Omental fat pad (tissue), 4 donors: ENCODE measurements around the gene NAA20. TPM values are rescaled to one million over a fixed set of nuclear protein-coding genes. Genes with fewer than 3 reads are reported as not detected.

Source experiments
- ATAC-seq: fragments of 150-250 bp; one replicate; pipeline ENCODE4 v1.9.1; 2016; ENCODE audit warnings: mild to moderate bottlenecking, moderate library complexity; ENCODE audit not compliant: low FRiP score
- DNase-seq: peaks from one replicate; pipeline ENCODE4 v3.0.0-alpha.2; 2019; ENCODE audit warnings: low spot score
- total RNA-seq, 4 donors: library from RNA; depleted of rRNA; stranded (reverse); fragments of >200 nt; gene quantifications; one replicate each; pipeline ENCODE4 v1.1.0, GENCODE V29; 2016
- TF ChIP-seq, protein P1 (sequence below), 3 donors: fragments of 450-650 bp; IDR thresholded peaks; one replicate each; pipeline ENCODE4 v1.5.1; 2016 to 2017; ENCODE audit warnings: antibody characterized with exemption in 3 of 3, mild to moderate bottlenecking in 3 of 3, moderate library complexity in 2 of 3

The NAA20 gene
- total RNA-seq, 4 donors from 2014 or later = 21.0 to 60.7 (median 45.8) TPM

GRCh38 chr20:20019123-20019522 is 2.0 kb downstream of the NAA20 start:
- TF ChIP-seq, protein P1, sequence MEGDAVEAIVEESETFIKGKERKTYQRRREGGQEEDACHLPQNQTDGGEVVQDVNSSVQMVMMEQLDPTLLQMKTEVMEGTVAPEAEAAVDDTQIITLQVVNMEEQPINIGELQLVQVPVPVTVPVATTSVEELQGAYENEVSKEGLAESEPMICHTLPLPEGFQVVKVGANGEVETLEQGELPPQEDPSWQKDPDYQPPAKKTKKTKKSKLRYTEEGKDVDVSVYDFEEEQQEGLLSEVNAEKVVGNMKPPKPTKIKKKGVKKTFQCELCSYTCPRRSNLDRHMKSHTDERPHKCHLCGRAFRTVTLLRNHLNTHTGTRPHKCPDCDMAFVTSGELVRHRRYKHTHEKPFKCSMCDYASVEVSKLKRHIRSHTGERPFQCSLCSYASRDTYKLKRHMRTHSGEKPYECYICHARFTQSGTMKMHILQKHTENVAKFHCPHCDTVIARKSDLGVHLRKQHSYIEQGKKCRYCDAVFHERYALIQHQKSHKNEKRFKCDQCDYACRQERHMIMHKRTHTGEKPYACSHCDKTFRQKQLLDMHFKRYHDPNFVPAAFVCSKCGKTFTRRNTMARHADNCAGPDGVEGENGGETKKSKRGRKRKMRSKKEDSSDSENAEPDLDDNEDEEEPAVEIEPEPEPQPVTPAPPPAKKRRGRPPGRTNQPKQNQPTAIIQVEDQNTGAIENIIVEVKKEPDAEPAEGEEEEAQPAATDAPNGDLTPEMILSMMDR (IDR thresholded peaks at IDR 0.05) = no peak
- DNase-seq (no peak), ATAC-seq (no peak)

- DNase-seq (no peak), ATAC-seq (no peak)
- TF ChIP-seq, protein P1 (IDR thresholded peaks at IDR 0.05) = no peak
Measured at GRCh38 chr20:20020908-20021307, 3.7 kb downstream of the NAA20 start.

DNA sequence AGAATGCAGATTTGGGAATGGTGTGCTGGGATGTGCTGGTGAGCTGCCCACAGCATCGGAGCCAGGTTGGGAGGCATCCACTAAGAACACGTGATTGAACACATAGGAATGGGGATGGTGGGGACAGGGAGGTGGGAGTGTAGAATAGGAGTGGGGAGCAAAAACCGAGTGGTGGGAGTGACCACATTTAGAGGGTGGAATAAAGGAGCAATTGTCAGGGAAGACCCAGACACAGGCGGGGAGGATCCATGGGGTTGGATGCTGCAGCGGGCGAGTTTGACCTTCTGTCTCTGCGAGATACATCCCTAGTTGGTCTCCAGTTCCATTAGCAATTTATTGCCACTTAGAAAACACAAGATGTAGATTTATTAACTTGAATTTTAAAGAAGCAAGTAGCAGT is 4.7 kb downstream of the NAA20 start:
- ATAC-seq = no peak
- DNase-seq = no peak
- TF ChIP-seq, protein P1 (IDR thresholded peaks at IDR 0.05) = no peak

DNA sequence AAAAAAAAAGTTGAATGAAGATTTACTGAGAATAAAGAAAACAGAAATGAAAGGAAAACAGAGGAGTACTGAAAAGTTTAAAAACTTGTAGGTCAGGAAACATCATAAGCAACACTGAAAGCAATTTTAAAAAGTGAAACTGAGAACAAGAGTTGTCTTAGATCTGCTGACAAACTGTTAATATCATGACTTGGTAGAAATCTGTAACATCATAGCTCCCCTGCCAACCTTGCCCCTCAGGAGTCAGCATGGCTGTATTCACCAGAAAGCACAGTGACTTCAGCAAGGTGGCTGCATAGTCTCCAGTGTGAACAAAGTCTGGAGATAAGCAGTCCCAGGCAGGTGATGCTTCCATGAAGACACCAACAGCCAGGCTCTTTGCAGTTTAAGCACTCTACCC is 5.3 kb downstream of the NAA20 start:
- DNase-seq = no peak
- TF ChIP-seq, protein P1 (IDR thresholded peaks at IDR 0.05) = no peak

GRCh38 chr20:20023395-20023794 is 6.2 kb downstream of the NAA20 start:
- DNase-seq (no peak), ATAC-seq (no peak)
- TF ChIP-seq, protein P1 (IDR thresholded peaks at IDR 0.05) = no peak

More for the DNA sequence above, 5.3 kb downstream of the NAA20 start:
- ATAC-seq = no peak

GRCh38 chr20:20024942-20025341 is 7.8 kb downstream of the NAA20 start:
- TF ChIP-seq, protein P1 (IDR thresholded peaks at IDR 0.05) = no peak
- no peak for DNase-seq
- ATAC-seq = no peak

DNA sequence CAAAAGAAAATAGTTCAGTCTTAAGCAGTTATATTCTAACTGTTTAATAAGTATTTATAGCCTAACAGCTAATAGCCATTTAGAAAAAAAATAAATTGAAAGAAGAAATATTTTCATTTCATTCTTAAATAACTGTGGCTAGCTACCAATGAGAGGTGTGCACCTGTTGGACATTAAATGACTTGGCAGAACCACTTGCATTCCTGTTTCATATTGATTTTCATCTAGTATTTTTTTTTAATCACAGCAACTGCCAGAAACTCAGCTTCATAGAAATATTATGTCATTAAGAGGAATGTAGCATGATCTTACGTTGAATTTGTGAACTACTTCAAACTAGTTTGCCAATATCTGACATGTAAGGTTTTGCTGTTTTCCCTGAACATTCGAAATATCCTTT is 10.1 kb downstream of the NAA20 start:
- TF ChIP-seq, protein P1 (IDR thresholded peaks at IDR 0.05) = no peak
- DNase-seq (no peak), ATAC-seq (no peak)
